ENCODE results near the gene B9D1.
"Not testable (repeated sequence)": the region's sequence is repeated elsewhere in the genome, so short reads cannot be mapped to it uniquely, and the experiment has no call there.

Gene B9D1

DNA sequence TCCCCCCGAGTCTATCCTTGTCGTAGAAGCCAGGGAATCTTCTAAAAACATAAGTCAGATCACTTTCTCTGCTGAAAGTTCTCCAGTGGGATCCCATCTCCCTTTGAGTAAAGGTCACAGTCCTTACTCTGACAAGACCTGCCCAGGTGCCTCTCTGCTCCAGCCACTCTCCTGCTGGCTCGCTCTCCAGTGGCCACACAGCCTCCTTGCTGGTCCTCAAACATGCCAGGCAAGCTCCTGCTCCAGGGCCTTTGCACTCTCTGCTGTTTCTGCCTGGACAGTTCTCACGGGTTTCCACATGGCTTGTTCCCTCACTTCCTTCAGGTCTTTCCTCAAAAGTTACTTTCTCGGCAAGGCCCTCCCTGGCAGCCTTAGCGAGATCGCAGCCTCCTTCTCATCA lies 3.4 kb downstream of the B9D1 start:
- no peak for DNase-seq (ENCODE audit: low spot score)

DNA sequence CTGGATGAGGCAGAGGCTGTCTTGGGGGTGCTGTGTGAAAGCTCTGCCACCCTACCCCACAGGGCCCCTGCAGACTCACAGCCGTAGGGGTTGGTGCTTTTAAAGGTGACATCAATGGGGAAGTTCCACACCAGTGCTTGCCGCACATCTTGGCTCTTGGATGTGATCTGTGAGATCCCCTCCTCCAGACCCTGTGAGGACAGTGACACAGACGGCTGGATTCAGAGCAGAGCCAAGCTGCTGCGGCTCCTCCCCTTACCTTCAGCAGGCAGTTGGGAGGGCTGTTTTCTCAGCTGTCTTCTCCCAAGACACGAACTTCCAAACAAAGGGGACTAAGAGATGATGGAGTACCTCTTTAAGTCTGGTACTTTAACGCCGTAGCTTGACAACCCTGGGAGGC lies 4.8 kb downstream of the B9D1 start:
- DNase-seq (ENCODE audit: low spot score): no peak

DNA sequence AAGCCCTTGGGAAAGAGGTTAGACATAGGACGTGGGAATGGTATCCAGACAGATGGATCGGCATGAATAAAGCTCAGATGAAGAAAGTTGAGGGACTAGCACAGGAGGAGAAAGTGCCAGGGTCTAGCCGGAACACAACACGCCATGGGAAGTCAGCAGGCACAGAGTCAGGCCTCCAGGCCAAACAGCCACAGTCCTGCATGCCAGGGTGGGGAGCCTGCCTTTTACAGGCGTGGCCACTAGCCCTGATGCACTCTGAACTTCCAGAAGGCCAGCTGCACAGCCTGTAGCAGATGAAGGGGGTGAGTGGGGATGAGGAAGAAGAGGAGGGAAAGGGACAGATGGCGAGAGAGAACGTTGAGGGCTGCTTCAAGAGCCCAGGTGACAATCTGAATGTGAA lies 5.2 kb downstream of the B9D1 start:
- no peak for DNase-seq (ENCODE audit: low spot score)

DNA sequence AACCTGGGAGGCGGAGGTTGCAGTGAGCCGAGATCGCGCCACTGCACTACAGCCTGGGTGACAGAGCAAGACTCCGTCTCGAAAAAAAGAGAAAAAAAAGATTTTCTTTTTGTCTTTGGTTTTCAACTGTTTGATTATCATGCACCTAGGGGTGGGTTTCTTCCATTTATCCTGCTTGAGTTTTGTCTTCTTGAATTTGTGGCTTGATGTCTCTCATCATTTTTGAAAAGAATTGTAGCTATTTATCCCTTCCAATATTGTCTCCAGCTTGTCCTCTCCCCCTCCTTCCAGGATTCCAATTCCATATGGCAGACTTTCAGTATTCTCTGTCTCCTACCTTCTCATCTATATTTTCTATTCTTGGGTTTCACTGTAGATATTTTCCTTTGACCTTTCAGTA lies 7.8 kb downstream of the B9D1 start:
- no peak for DNase-seq (ENCODE audit: low spot score)

DNA sequence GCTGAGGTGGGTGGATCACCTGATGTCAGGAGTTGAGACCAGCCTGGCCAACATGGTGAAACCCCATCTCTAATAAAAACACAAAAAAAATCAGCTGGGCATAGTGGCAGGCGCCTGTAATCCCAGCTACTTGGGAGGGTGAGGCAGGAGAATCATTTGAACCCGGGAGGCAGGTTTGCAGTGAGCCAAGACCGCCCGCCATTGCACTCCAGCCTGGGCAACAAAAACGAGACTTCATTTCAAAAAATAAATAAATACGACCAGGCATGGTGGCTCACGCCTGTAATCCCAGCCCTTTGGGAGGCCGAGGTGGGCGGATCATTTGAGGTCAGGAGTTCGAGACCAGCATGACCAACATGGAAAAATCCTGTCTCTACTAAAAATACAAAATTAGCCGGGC lies 9.1 kb downstream of the B9D1 start:
- DNase-seq (ENCODE audit: low spot score): not testable (repeated sequence)

DNA sequence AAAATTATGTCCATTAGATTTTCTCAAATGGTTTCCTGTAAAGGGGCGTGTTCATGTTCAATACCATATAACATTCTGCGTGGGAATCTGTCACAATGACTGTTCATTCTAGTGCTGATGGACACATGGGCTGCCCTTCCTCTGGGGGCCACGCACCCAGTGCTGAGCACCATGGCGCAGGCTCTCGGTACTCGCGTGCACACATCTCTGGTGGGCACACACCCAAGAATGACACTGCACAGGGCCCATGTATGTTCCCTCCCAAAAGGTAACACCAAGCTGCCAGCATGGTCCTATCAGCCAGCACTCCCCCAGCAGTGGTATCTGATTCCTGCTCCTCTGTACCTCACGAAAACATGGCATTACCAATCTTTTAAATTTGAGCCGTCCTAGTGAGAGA lies 13.7 kb downstream of the B9D1 start:
- DNase-seq (ENCODE audit: low spot score): no peak

DNA sequence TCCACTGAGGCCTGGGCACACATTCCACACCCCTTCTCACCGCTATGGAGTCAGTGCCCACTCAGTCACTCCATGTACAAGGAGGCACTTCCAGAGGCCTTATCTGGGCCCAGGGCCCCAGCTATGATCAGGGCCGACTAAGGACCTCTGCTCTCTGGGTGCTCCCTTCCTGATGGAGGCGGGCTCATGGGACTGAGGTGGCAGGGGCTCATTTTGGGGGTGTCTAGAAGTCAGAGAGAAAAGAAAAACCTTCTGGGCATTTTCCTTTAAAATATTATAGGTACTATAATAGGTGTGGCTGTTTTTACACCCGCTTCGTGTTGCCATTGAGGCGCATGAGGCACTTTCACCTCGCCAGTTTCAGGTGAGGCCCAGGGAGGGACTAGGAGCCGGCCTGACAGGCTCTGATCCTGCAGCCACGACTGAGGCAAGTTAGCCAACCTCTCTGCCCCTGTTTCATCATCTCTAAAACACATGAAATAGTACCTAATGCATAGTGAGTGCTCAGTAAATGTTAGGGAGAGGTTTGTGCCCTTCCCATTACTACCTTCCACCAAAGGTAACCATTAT lies 14.4 kb downstream of the B9D1 start:
- no peak for DNase-seq (ENCODE audit: low spot score)

DNA sequence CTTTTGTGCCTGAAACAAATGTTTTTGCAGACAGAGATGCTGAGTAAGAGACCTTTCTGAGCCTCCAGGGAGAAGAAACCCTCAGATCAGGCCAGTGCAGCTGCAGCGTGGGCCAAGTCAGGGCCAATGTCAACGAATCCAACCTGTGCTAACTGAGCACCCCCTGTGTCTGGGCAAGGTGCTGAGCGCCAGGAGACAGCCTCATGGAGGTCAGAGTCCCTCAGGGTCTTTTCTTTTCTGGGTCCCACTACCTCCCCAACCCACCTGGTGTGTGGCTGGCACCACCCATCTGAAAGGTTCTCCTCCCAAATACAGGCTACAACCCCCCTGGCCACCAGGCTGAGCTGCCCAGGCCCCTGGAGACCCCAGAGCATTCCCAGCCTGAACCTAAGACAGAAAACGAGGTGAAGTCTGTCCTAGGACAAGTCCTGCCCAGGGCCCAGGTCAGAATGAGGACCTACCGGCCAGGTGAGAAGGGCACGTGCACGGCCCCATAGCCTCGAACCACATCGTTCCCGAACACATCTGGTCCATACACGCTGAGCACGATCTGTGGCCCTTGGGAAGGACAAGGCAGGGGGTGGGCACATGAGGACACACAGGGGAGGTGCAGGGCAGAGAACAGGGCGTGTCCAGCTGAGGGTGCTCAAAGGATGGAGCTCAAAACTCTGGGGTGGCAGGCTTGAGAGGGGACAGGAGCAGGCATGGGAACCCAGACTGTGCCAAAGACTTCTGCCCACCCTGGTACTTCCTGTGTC lies 15.0 kb downstream of the B9D1 start:
- DNase-seq (ENCODE audit: low spot score): no peak

DNA sequence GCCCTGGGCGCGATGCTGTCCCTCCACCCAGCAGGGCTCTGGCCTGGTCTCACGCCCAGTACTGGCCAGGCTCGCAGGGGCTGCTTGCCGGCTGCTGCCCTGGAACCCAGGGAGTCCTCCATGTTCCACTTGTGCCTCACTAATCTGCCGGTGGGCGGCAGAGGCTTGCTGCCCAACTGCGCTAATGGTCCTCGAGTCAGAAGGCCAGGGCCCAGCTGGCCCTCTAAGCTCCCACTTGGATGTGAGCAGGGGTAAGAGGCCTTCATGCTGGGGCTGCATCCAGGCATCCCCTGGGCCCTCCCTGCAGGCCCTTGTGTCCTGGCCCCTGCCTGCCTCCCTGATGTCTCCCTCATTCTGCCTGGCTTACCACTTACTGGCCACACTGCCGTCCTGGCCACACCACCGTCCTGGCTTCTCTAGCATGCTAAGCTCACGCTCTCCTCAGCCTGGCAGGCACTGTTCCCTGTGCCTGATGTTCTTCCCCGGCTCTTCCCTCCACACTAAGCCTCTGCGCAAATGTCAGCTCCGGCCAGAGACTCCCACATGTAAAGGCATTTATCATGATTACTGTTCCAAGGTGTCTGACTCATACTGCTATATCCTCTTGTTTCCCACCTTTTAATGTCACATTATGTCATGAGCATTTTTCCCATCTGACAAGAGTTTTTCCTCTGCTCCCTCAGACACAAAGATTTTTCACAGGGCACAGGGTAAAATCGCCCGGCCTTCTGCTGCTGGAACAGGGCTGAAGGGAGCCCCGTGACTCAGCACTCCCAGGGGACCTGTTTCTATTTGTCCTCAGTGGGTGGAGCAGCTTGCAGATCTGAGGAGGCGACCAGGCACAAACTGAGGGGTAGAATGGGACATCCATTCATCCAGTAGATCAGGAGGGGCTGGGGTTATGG lies 15.9 kb downstream of the B9D1 start:
- peak; percentile 68 for DNase-seq (ENCODE audit: low spot score)

DNA sequence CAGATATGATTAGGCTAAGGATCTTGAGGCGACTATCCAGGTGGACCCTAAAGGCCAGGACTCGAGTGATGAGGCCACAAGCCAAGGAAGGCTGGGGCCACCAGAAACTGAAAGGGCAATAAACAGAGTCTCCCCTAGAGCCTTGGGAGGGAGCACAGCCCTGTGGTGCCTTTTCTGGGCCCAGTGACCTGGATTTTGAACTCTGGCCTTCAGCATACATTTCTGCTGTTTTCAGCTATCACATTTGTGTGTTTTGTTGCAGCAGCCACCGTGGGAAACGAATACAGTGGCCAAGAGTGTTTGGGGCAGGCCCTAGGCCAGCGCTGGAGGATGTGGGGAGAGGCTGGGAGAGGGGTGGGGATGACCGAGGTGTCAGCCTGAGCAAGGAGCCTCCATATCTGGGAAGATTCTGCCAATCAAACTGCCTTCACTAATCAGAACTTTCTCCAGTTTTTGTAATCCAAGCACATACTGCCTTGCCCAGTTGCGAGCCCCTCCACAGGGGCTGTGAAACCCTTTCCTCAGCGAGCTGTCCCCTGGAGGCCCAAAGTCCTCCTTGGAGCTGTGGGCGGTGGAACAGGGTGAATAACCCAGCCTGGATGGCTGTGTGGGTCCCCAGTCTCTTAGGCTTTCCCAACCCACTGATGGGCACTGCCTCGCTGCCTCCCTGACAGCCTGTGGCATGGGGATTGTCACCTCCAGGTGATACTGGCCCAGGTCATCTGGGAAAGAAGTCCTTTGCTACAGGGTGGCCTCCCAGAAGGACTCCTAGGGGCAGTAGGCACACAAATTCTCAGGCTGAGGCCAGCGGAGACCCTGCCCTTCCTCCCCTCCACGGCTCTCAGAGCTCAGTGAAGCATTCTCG lies 16.8 kb downstream of the B9D1 start:
- DNase-seq (ENCODE audit: low spot score): no peak

DNA sequence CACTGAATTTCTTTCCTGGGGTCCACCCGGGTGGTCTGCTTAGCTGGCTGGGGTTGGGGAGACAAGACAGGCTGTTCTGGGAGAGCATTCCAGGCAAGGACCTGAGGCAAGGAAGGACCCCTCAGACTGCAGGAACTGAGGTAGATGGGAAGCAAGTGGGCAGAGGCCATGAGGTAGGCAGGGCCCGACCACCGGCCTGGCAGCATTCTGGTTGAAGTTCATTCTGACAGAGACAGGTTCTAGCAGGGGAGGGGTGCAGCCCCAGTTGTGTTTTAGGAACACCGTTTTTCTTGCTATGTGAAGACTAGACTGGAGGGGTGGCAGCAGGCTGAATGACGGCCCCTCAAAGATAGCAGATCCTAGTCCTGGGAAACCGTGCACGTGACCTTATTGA lies 17.5 kb downstream of the B9D1 start:
- DNase-seq (ENCODE audit: low spot score): no peak

DNA sequence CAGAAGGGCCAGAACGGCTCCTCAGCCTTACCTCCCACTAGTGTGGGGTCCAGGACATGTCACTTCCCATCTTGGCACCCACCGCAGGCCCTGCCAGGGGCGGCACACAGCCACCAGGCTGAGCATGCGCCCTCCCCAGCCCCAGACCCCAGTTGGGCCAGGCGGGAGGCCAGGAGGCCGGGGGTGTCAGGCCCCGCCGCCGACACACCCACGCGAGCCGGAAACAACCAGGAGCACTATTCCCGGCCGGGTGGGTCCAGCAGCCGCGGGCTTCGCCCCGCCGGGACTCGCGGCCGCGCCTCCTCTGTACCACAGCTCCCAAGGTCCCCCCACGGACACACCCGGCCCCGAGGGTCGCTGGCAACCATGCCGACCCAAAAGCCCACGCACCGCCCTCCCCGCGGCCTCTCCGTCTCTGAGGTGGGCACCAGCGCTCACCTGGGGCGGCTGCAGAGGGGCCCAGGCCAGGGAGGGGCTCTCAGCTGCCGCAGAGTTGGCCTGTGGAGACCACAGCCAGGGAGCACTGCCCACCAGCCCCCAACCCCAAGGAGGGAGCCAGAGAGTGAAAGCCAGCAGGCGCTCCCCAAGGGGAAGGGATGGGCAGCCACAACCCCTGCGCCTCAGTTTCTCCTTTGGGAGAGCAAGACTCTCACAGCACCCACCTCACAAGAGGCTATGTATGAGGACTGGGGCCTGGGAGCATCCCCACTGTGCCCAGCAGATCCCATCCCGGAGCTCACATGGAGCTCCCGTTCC lies 18.0 kb downstream of the B9D1 start:
- no peak for DNase-seq (ENCODE audit: low spot score)

DNA sequence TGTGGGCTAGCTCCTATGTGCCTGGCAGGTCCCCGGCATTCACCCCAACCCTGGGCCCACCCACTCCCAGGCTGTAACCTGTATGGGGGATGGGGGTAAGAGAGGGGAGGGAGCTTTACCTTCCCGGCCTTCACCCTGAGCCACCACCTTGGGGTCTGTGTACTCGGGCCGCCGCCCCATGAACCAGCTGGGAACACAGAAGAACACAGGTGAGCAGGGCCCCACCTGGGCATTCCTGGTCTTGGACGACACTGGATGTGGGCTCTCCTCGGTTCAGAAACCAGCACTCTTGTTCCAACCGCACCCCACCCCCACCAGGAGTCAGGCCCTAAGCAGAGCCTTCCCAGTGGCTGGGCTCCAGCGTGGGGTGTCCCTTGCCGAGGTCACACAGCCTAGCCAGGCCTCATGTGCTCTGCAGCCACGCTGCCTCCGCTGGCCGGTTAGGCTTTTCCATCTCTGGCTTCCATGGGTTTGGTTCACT lies 18.8 kb downstream of the B9D1 start:
- DNase-seq (ENCODE audit: low spot score): no peak

DNA sequence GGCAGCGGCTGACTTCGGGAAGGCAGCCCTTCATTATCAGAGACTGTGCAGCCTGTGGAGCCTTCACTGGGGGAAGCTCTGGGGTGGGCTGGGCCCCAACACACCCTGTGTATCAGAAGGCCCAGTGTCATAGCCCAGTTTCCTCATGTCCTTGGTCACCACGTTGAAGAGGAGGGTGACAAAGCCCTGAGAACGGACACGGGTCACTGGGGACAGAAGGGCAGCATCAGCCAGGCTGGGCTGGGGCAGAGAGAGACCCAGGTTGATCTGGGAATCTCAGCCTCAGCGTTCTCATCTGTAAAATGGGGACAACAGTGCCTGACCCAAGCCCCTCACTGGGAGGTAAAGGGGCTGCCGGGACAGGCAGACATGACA lies 19.3 kb downstream of the B9D1 start:
- DNase-seq (ENCODE audit: low spot score): peak; percentile 61

DNA sequence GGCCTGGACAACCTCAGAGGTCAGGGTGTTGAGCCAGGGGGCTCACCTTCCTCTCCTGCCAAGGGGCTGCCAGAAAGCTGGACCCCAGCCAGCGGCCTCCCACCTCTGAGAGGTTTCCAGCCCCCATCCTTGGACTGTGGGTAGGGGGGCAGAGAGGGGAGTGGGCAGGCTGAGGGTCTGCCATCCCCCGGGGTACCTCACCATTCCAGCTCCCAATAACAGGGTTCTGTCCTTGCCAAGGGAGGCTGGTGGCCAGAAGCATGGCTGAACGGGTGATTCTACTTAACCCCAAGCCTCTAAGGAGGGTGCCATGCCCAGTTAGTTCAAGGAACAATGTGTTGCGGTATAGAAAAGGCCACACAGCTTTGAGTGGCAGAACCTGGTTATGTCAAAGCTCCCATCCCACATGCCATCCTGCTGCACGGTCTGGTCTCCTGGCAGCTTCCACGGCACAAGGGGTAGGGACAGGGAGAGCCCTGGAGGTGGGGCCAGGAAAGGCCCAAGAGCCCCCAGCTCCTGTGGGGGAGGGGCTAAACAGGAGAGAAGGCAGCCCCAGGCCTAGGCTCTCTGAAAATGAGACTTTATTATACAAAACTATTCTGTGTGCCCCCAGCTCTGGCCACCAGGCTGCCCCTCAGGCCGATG lies 19.8 kb downstream of the B9D1 start:
- DNase-seq (ENCODE audit: low spot score): no peak

DNA sequence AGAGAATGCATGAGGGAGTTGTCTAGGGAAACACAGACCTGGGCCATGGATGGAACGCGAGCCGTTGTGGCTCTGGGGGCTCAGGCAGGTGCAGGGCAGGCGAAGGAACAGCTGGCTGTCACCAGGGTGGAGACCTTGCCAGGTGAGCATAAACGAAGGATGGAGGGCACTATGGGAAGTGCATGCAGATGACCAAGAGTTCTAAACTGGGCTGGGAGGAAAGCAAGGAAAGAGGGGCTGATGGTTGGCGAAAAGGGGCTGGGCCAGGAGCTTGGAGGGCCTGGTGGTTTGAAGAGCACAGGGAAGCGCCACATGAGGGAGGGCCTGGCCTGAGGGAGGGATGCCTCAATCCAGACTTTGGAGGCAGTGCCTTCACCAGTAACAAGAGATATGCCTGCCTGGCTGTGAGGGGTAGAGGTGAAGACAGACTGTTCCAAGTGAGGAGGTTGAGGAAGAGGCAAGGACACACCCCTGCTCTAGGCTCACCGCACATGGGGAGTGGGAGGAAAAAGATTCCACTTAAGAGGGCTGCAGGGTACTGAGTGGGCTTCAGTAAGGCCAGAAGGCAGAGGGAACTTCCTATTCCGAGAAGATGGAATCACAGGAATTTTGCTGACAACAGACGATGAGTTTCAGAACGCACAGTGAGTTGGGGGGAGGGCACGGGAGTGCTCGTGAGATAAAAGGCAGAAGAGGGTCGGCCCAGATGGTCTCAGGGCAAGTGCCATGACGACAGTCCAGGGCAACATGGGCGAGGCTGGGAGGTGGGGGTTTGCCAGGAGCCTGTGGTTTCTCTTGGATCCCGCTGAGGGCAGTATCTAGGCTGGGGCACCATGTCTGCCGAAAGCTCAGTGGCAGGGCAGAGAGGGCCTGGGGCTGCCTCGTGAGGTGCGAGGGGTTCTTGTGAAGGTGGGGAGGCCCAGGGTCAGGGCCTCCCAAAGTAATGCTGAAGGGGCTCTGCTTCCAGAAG lies 20.6 kb downstream of the B9D1 start:
- DNase-seq (ENCODE audit: low spot score): no peak

DNA sequence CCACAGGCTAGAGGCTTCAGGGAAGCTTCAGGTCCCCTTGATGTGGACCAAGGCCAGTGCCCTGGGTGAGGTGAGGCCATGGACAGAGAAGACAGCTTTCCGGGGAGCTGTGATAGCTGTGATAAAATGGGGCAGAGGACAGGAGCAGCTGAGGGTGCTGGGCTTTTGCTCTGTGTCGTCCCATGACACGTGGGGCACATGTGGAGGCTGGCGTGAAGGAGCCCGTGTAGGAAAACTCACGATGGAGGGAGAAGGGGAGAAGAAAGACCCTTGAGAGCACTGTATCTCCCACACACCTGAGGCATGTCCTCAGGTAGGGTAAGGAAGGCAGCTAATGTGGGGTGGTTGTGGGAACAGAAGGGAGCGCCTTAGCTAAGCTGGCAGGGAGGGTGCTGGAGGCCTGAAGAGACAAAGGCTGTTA lies 21.3 kb downstream of the B9D1 start:
- no peak for DNase-seq (ENCODE audit: low spot score)

DNA sequence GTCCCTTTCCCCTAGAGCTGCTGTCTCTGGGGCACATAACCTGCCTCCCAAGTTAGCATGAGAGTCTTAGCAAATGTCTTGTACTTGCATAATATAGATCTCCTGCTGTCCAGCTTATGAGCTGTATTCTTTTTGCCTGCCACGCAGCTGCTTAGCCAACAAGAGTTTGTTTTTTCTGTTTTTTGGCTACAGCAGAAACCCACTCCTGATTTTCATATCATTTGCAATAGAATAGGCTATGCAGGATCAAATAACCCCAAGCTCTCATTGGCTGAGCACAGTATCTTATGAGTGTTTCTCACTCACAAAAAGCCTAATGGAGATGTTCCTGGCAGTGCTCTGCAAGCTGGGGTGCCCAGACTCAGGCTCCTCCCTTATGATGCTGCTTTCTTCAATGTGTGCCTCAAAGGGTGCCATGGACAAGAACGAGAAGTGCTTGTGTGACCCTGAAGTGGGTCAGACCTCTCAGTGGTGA lies 23.1 kb downstream of the B9D1 start:
- DNase-seq (ENCODE audit: low spot score): no peak
